Caco-2 (cell line): ENCODE data around the gene CPAMD8. TPM values are rescaled to one million over a fixed set of nuclear protein-coding genes. Genes with fewer than 3 reads are reported as not detected.
"Not testable (repeated sequence)": the region's sequence is repeated elsewhere in the genome, so short reads cannot be mapped to it uniquely, and the experiment has no call there.

Source experiments
- BruUV-seq: library from RNA; stranded (reverse); fragments of 400-500 nt; replicated peaks from 2 replicates; lab custom pipeline; 2021; lab: Mats Ljungman, UMichigan
- CTCF ChIA-PET: fragments of 300-600 bp; sonication (Branson Sonifier 250); formaldehyde crosslinking; loops from one replicate; lab custom pipeline; 2022; ENCODE audit warnings: antibody characterized with exemption; lab: Charles Lee
- POLR2A ChIA-PET: fragments of 300-600 bp; sonication (Branson Sonifier 250); formaldehyde crosslinking; loops from one replicate; lab custom pipeline; 2022; ENCODE audit warnings: antibody characterized with exemption; lab: Charles Lee
- DNase-seq, 2 experiments: peaks; one replicate each; pipeline versions ENCODE4 v3.0.0 to v3.0.0-alpha.2; 2020 to 2022
- H3K27me3 ChIP-seq: replicated peaks from 2 replicates; pipeline ENCODE4 v1.6.0; 2011; ENCODE audit warnings: low read length; ENCODE audit not compliant: control insufficient read depth, insufficient read depth
- H3K36me3 ChIP-seq: 2 replicates; pipeline ENCODE4 v1.5.1; 2011; ENCODE audit warnings: low read length; ENCODE audit not compliant: control insufficient read depth, insufficient read depth
- H3K4me1 ChIP-seq: fragments of 250-450 bp; sonication (Bioruptor Pico); 2 replicates; pipeline ENCODE4 v1.5.1; 2020; ENCODE audit warnings: mild to moderate bottlenecking
- H3K4me3 ChIP-seq: 2 replicates; pipeline ENCODE4 v1.5.1; 2011; ENCODE audit warnings: low read depth, mild to moderate bottlenecking, control low read depth, low read length
- H3K9me3 ChIP-seq: fragments of 250-450 bp; sonication (Bioruptor Pico); 2 replicates; pipeline ENCODE4 v1.5.1; 2020; ENCODE audit warnings: mild to moderate bottlenecking, moderate library complexity
- H3K27ac Mint-ChIP-seq: one replicate; pipeline ENCODE4 v1.8.0; 2022; ENCODE audit warnings: mixed read lengths; ENCODE audit not compliant: unreplicated experiment
- H3K27me3 Mint-ChIP-seq: one replicate; pipeline ENCODE4 v1.8.0; 2022; ENCODE audit warnings: mixed read lengths; ENCODE audit not compliant: insufficient read depth, unreplicated experiment
- H3K36me3 Mint-ChIP-seq: one replicate; pipeline ENCODE4 v1.8.0; 2022; ENCODE audit warnings: mild to moderate bottlenecking, mixed read lengths; ENCODE audit not compliant: insufficient read depth, unreplicated experiment
- H3K4me1 Mint-ChIP-seq: one replicate; pipeline ENCODE4 v1.8.0; 2022; ENCODE audit warnings: low read depth, mixed read lengths; ENCODE audit not compliant: unreplicated experiment
- H3K4me3 Mint-ChIP-seq: one replicate; pipeline ENCODE4 v1.8.0; 2022; ENCODE audit warnings: mild to moderate bottlenecking, moderate library complexity, mixed read lengths; ENCODE audit not compliant: unreplicated experiment
- H3K9me3 Mint-ChIP-seq: one replicate; pipeline ENCODE4 v1.8.0; 2022; ENCODE audit warnings: mixed read lengths; ENCODE audit not compliant: unreplicated experiment
- CTCF ChIP-seq, 2 experiments: fragments of 200-600 bp in 1 of 2; IDR thresholded peaks; 1 replicate in 1 of 2; 2 replicates in 1 of 2; pipeline versions ENCODE4 v1.5.1 to v1.8.0; 2011 to 2022; ENCODE audit warnings: antibody characterized with exemption in 1 of 2, control low read depth in 1 of 2, inconsistent platforms in 1 of 2, low read depth in 1 of 2, low read length in 1 of 2, mild to moderate bottlenecking in 1 of 2, moderate library complexity in 1 of 2; ENCODE audit not compliant: insufficient read depth in 1 of 2, severe bottlenecking in 1 of 2, unreplicated experiment in 1 of 2
- intact Hi-C: fragments of 100-400 bp; cut with micrococcal nuclease; formaldehyde crosslinking; loops from one replicate; pipeline ENCODE4 v1.10.0; 2022; ENCODE audit not compliant: unreplicated experiment
- total RNA-seq: library from RNA; stranded (reverse); gene quantifications from 2 replicates; pipeline ENCODE4 v1.2.3, GENCODE V29; 2022

CPAMD8 gene
- total RNA-seq, 1 experiment from 2014 or later = 1.1 TPM

GRCh38 chr19:17027535-17027975, 945 bp upstream of the CPAMD8 start:
- H3K36me3 ChIP-seq = no peaks in the 10 kb centered on the region
- H3K27me3 ChIP-seq = no peaks in the 10 kb centered on the region
- no peak overlapping the region for H3K4me3 ChIP-seq
- TF ChIP-seq CTCF (IDR thresholded peaks at IDR 0.05; ENCODE audit: insufficient read depth in 1 of 2, low read depth in 1 of 2, low read length in 1 of 2, severe bottlenecking in 1 of 2, unreplicated experiment in 1 of 2) = no peak
- peaks cover 10% of the 10 kb centered on the region for H3K27me3 Mint-ChIP-seq
- H3K36me3 Mint-ChIP-seq = peaks cover 4% of the 10 kb centered on the region
- H3K4me3 Mint-ChIP-seq = peak overlapping the region; percentile 53
- H3K4me1 Mint-ChIP-seq = peaks cover 7% of the 10 kb centered on the region
- no peak overlapping the region for H3K27ac Mint-ChIP-seq
- H3K9me3 Mint-ChIP-seq = no peaks in the 10 kb centered on the region
- DNase-seq = no peak
- POLR2A ChIA-PET = no interaction called here
- BruUV-seq = no TSS peak
- H3K4me1 ChIP-seq = peaks cover 4% of the 10 kb centered on the region; the same call in 1 of the 2 replicates
- CTCF ChIA-PET = no interaction called here
- intact Hi-C loops = no loop called here
- H3K9me3 ChIP-seq = no peaks in the 10 kb centered on the region

GRCh38 chr19:17025991-17026658, 485 bp downstream of the CPAMD8 start:
- Mint-ChIP-seq H3K9me3 (no peaks in the 10 kb centered on the region), H3K4me3 (peak overlapping the region; percentile 69), H3K27ac (peak overlapping the region; percentile 4), H3K36me3 (peaks cover 4% of the 10 kb centered on the region), H3K4me1 (peaks cover 7% of the 10 kb centered on the region), H3K27me3 (peaks cover 7% of the 10 kb centered on the region)
- no TSS peak for BruUV-seq
- ChIA-PET POLR2A (no interaction called here), CTCF (no interaction called here)
- peaks cover 10% of the 10 kb centered on the region; the same call in 1 of the 2 replicates for H3K4me1 ChIP-seq
- intact Hi-C loops = no loop called here
- peak overlapping the region; percentile 45 for H3K4me3 ChIP-seq
- no peaks in the 10 kb centered on the region for H3K27me3 ChIP-seq
- DNase-seq = no peak
- no peak for TF ChIP-seq CTCF (IDR thresholded peaks at IDR 0.05; ENCODE audit: insufficient read depth in 1 of 2, low read depth in 1 of 2, low read length in 1 of 2, severe bottlenecking in 1 of 2, unreplicated experiment in 1 of 2)
- no peaks in the 10 kb centered on the region for H3K36me3 ChIP-seq
- H3K9me3 ChIP-seq = no peaks in the 10 kb centered on the region

- peaks cover 4% of the 10 kb centered on the region for H3K36me3 Mint-ChIP-seq
- H3K36me3 ChIP-seq = no peaks in the 10 kb centered on the region
- intact Hi-C loops = no loop called here
- peaks cover 10% of the 10 kb centered on the region; the same call in 1 of the 2 replicates for H3K4me1 ChIP-seq
- H3K27me3 ChIP-seq = no peaks in the 10 kb centered on the region
- H3K27ac Mint-ChIP-seq = no peak overlapping the region
- no peak for DNase-seq
- TF ChIP-seq CTCF (IDR thresholded peaks at IDR 0.05; ENCODE audit: insufficient read depth in 1 of 2, low read depth in 1 of 2, low read length in 1 of 2, severe bottlenecking in 1 of 2, unreplicated experiment in 1 of 2) = no peak
- peaks cover 7% of the 10 kb centered on the region for H3K27me3 Mint-ChIP-seq
- no peaks in the 10 kb centered on the region for H3K9me3 ChIP-seq
- no peaks in the 10 kb centered on the region for H3K9me3 Mint-ChIP-seq
- peaks cover 7% of the 10 kb centered on the region for H3K4me1 Mint-ChIP-seq
- no TSS peak for BruUV-seq
- no peak overlapping the region for H3K4me3 ChIP-seq
- ChIA-PET CTCF (no interaction called here), POLR2A (no interaction called here)
- peak overlapping the region; percentile 69 for H3K4me3 Mint-ChIP-seq
These were observed 1.2 kb downstream of the CPAMD8 start for GRCh38 chr19:17025361-17025760.

- CTCF ChIA-PET, H3K27me3 ChIP-seq, DNase-seq, H3K4me1 Mint-ChIP-seq, H3K9me3 Mint-ChIP-seq, H3K4me3 Mint-ChIP-seq, BruUV-seq, H3K9me3 ChIP-seq, intact Hi-C loops, POLR2A ChIA-PET, H3K36me3 ChIP-seq, H3K27ac Mint-ChIP-seq, H3K4me3 ChIP-seq, H3K36me3 Mint-ChIP-seq, H3K27me3 Mint-ChIP-seq: not testable (repeated sequence)
- peaks cover 10% of the 10 kb centered on the region; the same call in 1 of the 2 replicates for H3K4me1 ChIP-seq
These were observed 1.7 kb downstream of the CPAMD8 start for GRCh38 chr19:17024941-17025340.
